Gastrocnemius medialis (tissue), 4 donors: Measurements from ENCODE around the gene PIKFYVE. TPM values are rescaled to one million over a fixed set of nuclear protein-coding genes. Genes with fewer than 3 reads are reported as not detected.

Experiments
- ATAC-seq, 2 donors: fragments of 150-250 bp; one replicate each; pipeline ENCODE4 v1.9.1; 2016
- DNase-seq, 2 donors: peaks; one replicate each; pipeline ENCODE4 v3.0.0-alpha.2; 2019
- H3K27ac ChIP-seq, 4 donors: fragments of 200-600 bp; sonication (generic); 1 replicate in 1 of 4; 2 replicates in 3 of 4; pipeline ENCODE4 v1.5.1; 2016 to 2018; ENCODE audit warnings: mild to moderate bottlenecking in 2 of 4, moderate library complexity in 1 of 4
- H3K27me3 ChIP-seq, 3 donors: fragments of 200-600 bp; sonication (generic) in 2 of 3; 1 replicate in 1 of 3; 2 replicates in 2 of 3; pipeline versions ENCODE4 v1.5.1 to v1.6.0; 2016 to 2019; ENCODE audit warnings: mild to moderate bottlenecking in 1 of 3, moderate library complexity in 1 of 3
- H3K36me3 ChIP-seq, 2 donors: fragments of 200-600 bp; sonication (generic) in 1 of 2; one replicate each; pipeline ENCODE4 v1.5.1; 2017 to 2018
- H3K4me1 ChIP-seq, 2 donors: fragments of 200-600 bp; sonication (generic) in 1 of 2; one replicate each; pipeline ENCODE4 v1.5.1; 2016 to 2017; ENCODE audit warnings: mild to moderate bottlenecking in 2 of 2
- H3K4me3 ChIP-seq, 4 donors: fragments of 200-600 bp; sonication (generic) in 3 of 4; 1 replicate in 1 of 4; 2 replicates in 3 of 4; pipeline ENCODE4 v1.5.1; 2016 to 2019; ENCODE audit warnings: mild to moderate bottlenecking in 2 of 4
- H3K9me3 ChIP-seq, 3 donors: fragments of 200-600 bp; sonication (generic) in 2 of 3; 1 replicate in 1 of 3; 2 replicates in 2 of 3; pipeline ENCODE4 v1.5.1; 2016 to 2019
- CTCF ChIP-seq, 5 experiments: fragments of 450-650 bp in 3 of 5; fragments of 200-600 bp in 2 of 5; sonication (generic) in 2 of 5; IDR thresholded peaks in 4 of 5; conservative IDR thresholded peaks in 1 of 5; 1 replicate in 4 of 5; 2 replicates in 1 of 5; pipeline ENCODE4 v1.5.1; 2016 to 2019; ENCODE audit warnings: antibody characterized with exemption in 5 of 5, mild to moderate bottlenecking in 3 of 5, moderate library complexity in 3 of 5
- POLR2A ChIP-seq, 2 donors: fragments of 450-650 bp; IDR thresholded peaks; one replicate each; pipeline ENCODE4 v1.6.1; 2017; ENCODE audit warnings: antibody characterized with exemption in 2 of 2, mild to moderate bottlenecking in 2 of 2, moderate library complexity in 2 of 2
- in situ Hi-C, 4 donors: fragments of 200-750 bp; cut with MboI; loops; one replicate each; pipeline versions ENCODE4 v1.15.0 to v1.8.0; 2017; ENCODE audit warnings: low sequenced_read_pairs in 4 of 4
- intact Hi-C: fragments of 100-400 bp; cut with DNase I; formaldehyde crosslinking; loops from one replicate; pipeline ENCODE4 v1.15.1; 2023; ENCODE audit warnings: low total_unique reads
- total RNA-seq, 4 donors: library from RNA; depleted of rRNA; stranded (reverse); fragments of >200 nt; gene quantifications; one replicate each; pipeline versions ENCODE4 v1.1.0 to v1.2.3, GENCODE V29; 2016

The PIKFYVE gene
- total RNA-seq, 4 donors from 2014 or later: 14.0 to 23.9 (median 17.9) TPM

GRCh38 chr2:208326016-208326415, 60.0 kb downstream of the PIKFYVE start:
- TF ChIP-seq CTCF (IDR thresholded peaks at IDR 0.05 in 4 of 5, conservative IDR thresholded peaks at IDR 0.05 in 1 of 5) (no peak), POLR2A (IDR thresholded peaks at IDR 0.05) (no peak)
- intact Hi-C loops: no loop called here
- no peak overlapping the region for H3K27ac ChIP-seq
- no peaks in the 10 kb centered on the region for H3K27me3 ChIP-seq
- in situ Hi-C loops: no loop called here
- ATAC-seq (no peak), DNase-seq (no peak)
- no peaks in the 10 kb centered on the region for H3K9me3 ChIP-seq
- no peak overlapping the region for H3K4me3 ChIP-seq
- H3K36me3 ChIP-seq: peaks cover 0 to 66% of the 10 kb centered on the region in 2 donors
- peaks cover 9 to 11% of the 10 kb centered on the region in 2 donors for H3K4me1 ChIP-seq

DNA sequence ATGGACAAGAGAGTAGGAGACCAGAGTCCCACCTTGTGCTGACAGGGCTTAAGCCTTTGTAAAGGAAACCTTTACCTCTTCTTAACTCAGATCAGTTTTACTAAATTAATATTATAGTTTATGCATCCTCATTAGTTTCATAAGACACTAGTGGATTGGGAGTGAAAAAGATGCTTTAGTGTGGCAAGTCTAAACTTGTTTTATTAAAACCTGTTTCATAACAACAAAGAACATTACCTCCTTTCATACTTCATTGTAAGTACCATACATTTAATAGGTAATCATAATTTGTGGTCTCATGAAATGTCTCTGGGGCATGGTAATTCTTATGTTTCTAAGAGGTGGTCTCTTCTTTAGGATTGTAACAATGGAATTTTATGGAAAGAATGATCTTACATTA, 63.4 kb downstream of the PIKFYVE start:
- no peaks in the 10 kb centered on the region for H3K4me1 ChIP-seq
- H3K4me3 ChIP-seq: no peak overlapping the region
- DNase-seq (no peak), ATAC-seq (no peak)
- no peaks in the 10 kb centered on the region for H3K27me3 ChIP-seq
- intact Hi-C loops (no loop called here), in situ Hi-C loops (no loop called here)
- peaks cover 0 to 87% of the 10 kb centered on the region in 2 donors for H3K36me3 ChIP-seq
- no peak for TF ChIP-seq POLR2A (IDR thresholded peaks at IDR 0.05)
- TF ChIP-seq CTCF (IDR thresholded peaks at IDR 0.05 in 4 of 5, conservative IDR thresholded peaks at IDR 0.05 in 1 of 5): no peak
- no peak overlapping the region for H3K27ac ChIP-seq
- no peaks in the 10 kb centered on the region for H3K9me3 ChIP-seq

GRCh38 chr2:208334230-208334629, 68.2 kb downstream of the PIKFYVE start:
- in situ Hi-C loops (no loop called here), intact Hi-C loops (no loop called here)

GRCh38 chr2:208346756-208347155, 80.7 kb downstream of the PIKFYVE start:
- intact Hi-C loops (no loop called here), in situ Hi-C loops (no loop called here)
- Histone ChIP-seq H3K9me3 (no peaks in the 10 kb centered on the region), H3K36me3 (peaks cover 3 to 76% of the 10 kb centered on the region in 2 donors), H3K27me3 (no peaks in the 10 kb centered on the region), H3K4me1 (no peaks in the 10 kb centered on the region), H3K27ac (no peak overlapping the region), H3K4me3 (no peak overlapping the region)
- DNase-seq: no peak
- ATAC-seq: no peak
- no peak for TF ChIP-seq CTCF (IDR thresholded peaks at IDR 0.05 in 4 of 5, conservative IDR thresholded peaks at IDR 0.05 in 1 of 5)
- no peak for TF ChIP-seq POLR2A (IDR thresholded peaks at IDR 0.05)

More at GRCh38 chr2:208334230-208334629, 68.2 kb downstream of the PIKFYVE start:
- Histone ChIP-seq H3K4me1 (no peaks in the 10 kb centered on the region), H3K27me3 (no peaks in the 10 kb centered on the region), H3K9me3 (no peaks in the 10 kb centered on the region), H3K27ac (no peak overlapping the region), H3K36me3 (peaks cover 0 to 89% of the 10 kb centered on the region in 2 donors), H3K4me3 (no peak overlapping the region)
- ATAC-seq (no peak), DNase-seq (no peak)
- TF ChIP-seq CTCF (IDR thresholded peaks at IDR 0.05 in 4 of 5, conservative IDR thresholded peaks at IDR 0.05 in 1 of 5) (no peak), POLR2A (IDR thresholded peaks at IDR 0.05) (no peak)

GRCh38 chr2:208350610-208351009, 84.6 kb downstream of the PIKFYVE start:
- intact Hi-C loops: no loop called here
- in situ Hi-C loops: no loop called here
- DNase-seq (no peak), ATAC-seq (no peak)
- Histone ChIP-seq H3K9me3 (no peaks in the 10 kb centered on the region), H3K36me3 (peaks cover 7 to 85% of the 10 kb centered on the region in 2 donors), H3K4me3 (no peak overlapping the region), H3K4me1 (no peaks in the 10 kb centered on the region), H3K27ac (no peak overlapping the region), H3K27me3 (no peaks in the 10 kb centered on the region)
- TF ChIP-seq POLR2A (IDR thresholded peaks at IDR 0.05) (no peak), CTCF (IDR thresholded peaks at IDR 0.05 in 4 of 5, conservative IDR thresholded peaks at IDR 0.05 in 1 of 5) (no peak)
